Measurements from ENCODE around the gene SLC39A11.

SLC39A11 gene

GRCh38 chr17:72665852-72666851 is 426.3 kb downstream of the SLC39A11 start:
- no peaks in the 10 kb centered on the region for H3K36me3 ChIP-seq (ENCODE audit: control insufficient read depth in 4 of 4, insufficient read depth in 4 of 4, low read length in 3 of 4)
- H3K27ac ChIP-seq (ENCODE audit: insufficient read depth in 1 of 2, low read depth in 1 of 2, low read length in 2 of 2, poor library complexity in 1 of 2, severe bottlenecking in 2 of 2): no peak overlapping the region
- ChIA-PET POLR2A (no interaction called here), CTCF (interaction anchor here (1.3 kb wide), 1 partner anchor 19 kb away, joined by 3 read pairs; no protein-coding TSS in a partner anchor)
- peaks cover 0 to 5% (median 0%) of the 10 kb centered on the region in 4 experiments for H3K4me1 ChIP-seq (ENCODE audit: control extremely low read depth in 1 of 4, control insufficient read depth in 4 of 4, insufficient read depth in 4 of 4, low read length in 3 of 4)
- no peak for DNase-seq
- peaks cover 0 to 9% (median 0%) of the 10 kb centered on the region in 5 experiments for H3K9me3 ChIP-seq (ENCODE audit: control extremely low read depth in 1 of 5, control insufficient read depth in 4 of 5, insufficient read depth in 2 of 5, low read depth in 1 of 5, low read length in 4 of 5)
- H3K4me3 ChIP-seq (ENCODE audit: control insufficient read depth in 1 of 7, extremely low read depth in 1 of 7, insufficient read depth in 4 of 7, low read depth in 2 of 7, low read length in 6 of 7): no peak overlapping the region
- H3K27me3 ChIP-seq (replicated peaks in 2 of 5; ENCODE audit: control insufficient read depth in 4 of 5, insufficient read depth in 5 of 5, low read length in 4 of 5): no peaks in the 10 kb centered on the region
- WGBS (ENCODE audit: insufficient coverage): 98% methylated on average over 20 of the region's 20 CpGs

- Histone ChIP-seq H3K27ac (ENCODE audit: insufficient read depth in 1 of 2, low read depth in 1 of 2, low read length in 2 of 2, poor library complexity in 1 of 2, severe bottlenecking in 2 of 2) (no peak overlapping the region), H3K36me3 (ENCODE audit: control insufficient read depth in 4 of 4, insufficient read depth in 4 of 4, low read length in 3 of 4) (no peaks in the 10 kb centered on the region), H3K4me3 (ENCODE audit: control insufficient read depth in 1 of 7, extremely low read depth in 1 of 7, insufficient read depth in 4 of 7, low read depth in 2 of 7, low read length in 6 of 7) (no peak overlapping the region), H3K9me3 (ENCODE audit: control extremely low read depth in 1 of 5, control insufficient read depth in 4 of 5, insufficient read depth in 2 of 5, low read depth in 1 of 5, low read length in 4 of 5) (peaks cover 0 to 9% (median 0%) of the 10 kb centered on the region in 5 experiments), H3K27me3 (replicated peaks in 2 of 5; ENCODE audit: control insufficient read depth in 4 of 5, insufficient read depth in 5 of 5, low read length in 4 of 5) (no peaks in the 10 kb centered on the region), H3K4me1 (ENCODE audit: control extremely low read depth in 1 of 4, control insufficient read depth in 4 of 4, insufficient read depth in 4 of 4, low read length in 3 of 4) (no peaks in the 10 kb centered on the region)
- ChIA-PET CTCF (no interaction called here), POLR2A (no interaction called here)
- no CpG with 5 or more reads among the region's 1 CpG for WGBS (ENCODE audit: insufficient coverage)
- DNase-seq: no peak
Measured at GRCh38 chr17:72662827-72663190, 429.7 kb downstream of the SLC39A11 start.

GRCh38 chr17:72661945-72662826 is 430.3 kb downstream of the SLC39A11 start:
- peaks cover 0 to 9% (median 0%) of the 10 kb centered on the region in 5 experiments for H3K9me3 ChIP-seq (ENCODE audit: control extremely low read depth in 1 of 5, control insufficient read depth in 4 of 5, insufficient read depth in 2 of 5, low read depth in 1 of 5, low read length in 4 of 5)
- no peaks in the 10 kb centered on the region for H3K4me1 ChIP-seq (ENCODE audit: control extremely low read depth in 1 of 4, control insufficient read depth in 4 of 4, insufficient read depth in 4 of 4, low read length in 3 of 4)
- H3K4me3 ChIP-seq (ENCODE audit: control insufficient read depth in 1 of 7, extremely low read depth in 1 of 7, insufficient read depth in 4 of 7, low read depth in 2 of 7, low read length in 6 of 7): no peak overlapping the region
- POLR2A ChIA-PET: no interaction called here
- H3K27ac ChIP-seq (ENCODE audit: insufficient read depth in 1 of 2, low read depth in 1 of 2, low read length in 2 of 2, poor library complexity in 1 of 2, severe bottlenecking in 2 of 2): no peak overlapping the region
- no peaks in the 10 kb centered on the region for H3K27me3 ChIP-seq (replicated peaks in 2 of 5; ENCODE audit: control insufficient read depth in 4 of 5, insufficient read depth in 5 of 5, low read length in 4 of 5)
- WGBS (ENCODE audit: insufficient coverage): 100% methylated on average over 3 of the region's 3 CpGs
- no peaks in the 10 kb centered on the region for H3K36me3 ChIP-seq (ENCODE audit: control insufficient read depth in 4 of 4, insufficient read depth in 4 of 4, low read length in 3 of 4)
- DNase-seq: no peak
- CTCF ChIA-PET: no interaction called here

- WGBS (ENCODE audit: insufficient coverage): 96% methylated on average over 18 of the region's 21 CpGs
- H3K4me3 ChIP-seq (ENCODE audit: control insufficient read depth in 1 of 7, extremely low read depth in 1 of 7, insufficient read depth in 4 of 7, low read depth in 2 of 7, low read length in 6 of 7): no peak overlapping the region
- DNase-seq: no peak
- H3K4me1 ChIP-seq (ENCODE audit: control extremely low read depth in 1 of 4, control insufficient read depth in 4 of 4, insufficient read depth in 4 of 4, low read length in 3 of 4): no peaks in the 10 kb centered on the region
- ChIA-PET CTCF (interaction anchor here (1.1 kb wide), 1 partner anchor 27 kb away, joined by 3 read pairs; no protein-coding TSS in a partner anchor), POLR2A (no interaction called here)
- no peaks in the 10 kb centered on the region for H3K36me3 ChIP-seq (ENCODE audit: control insufficient read depth in 4 of 4, insufficient read depth in 4 of 4, low read length in 3 of 4)
- H3K27me3 ChIP-seq (replicated peaks in 2 of 5; ENCODE audit: control insufficient read depth in 4 of 5, insufficient read depth in 5 of 5, low read length in 4 of 5): no peaks in the 10 kb centered on the region
- peaks cover 0 to 9% (median 0%) of the 10 kb centered on the region in 5 experiments for H3K9me3 ChIP-seq (ENCODE audit: control extremely low read depth in 1 of 5, control insufficient read depth in 4 of 5, insufficient read depth in 2 of 5, low read depth in 1 of 5, low read length in 4 of 5)
- no peak overlapping the region for H3K27ac ChIP-seq (ENCODE audit: insufficient read depth in 1 of 2, low read depth in 1 of 2, low read length in 2 of 2, poor library complexity in 1 of 2, severe bottlenecking in 2 of 2)
Measured at GRCh38 chr17:72661116-72661944, 431.2 kb downstream of the SLC39A11 start.

GRCh38 chr17:72660274-72661115 is 432.0 kb downstream of the SLC39A11 start:
- Histone ChIP-seq H3K27ac (ENCODE audit: insufficient read depth in 1 of 2, low read depth in 1 of 2, low read length in 2 of 2, poor library complexity in 1 of 2, severe bottlenecking in 2 of 2) (no peak overlapping the region), H3K4me3 (ENCODE audit: control insufficient read depth in 1 of 7, extremely low read depth in 1 of 7, insufficient read depth in 4 of 7, low read depth in 2 of 7, low read length in 6 of 7) (no peak overlapping the region), H3K9me3 (ENCODE audit: control extremely low read depth in 1 of 5, control insufficient read depth in 4 of 5, insufficient read depth in 2 of 5, low read depth in 1 of 5, low read length in 4 of 5) (peaks cover 0 to 9% (median 0%) of the 10 kb centered on the region in 5 experiments), H3K4me1 (ENCODE audit: control extremely low read depth in 1 of 4, control insufficient read depth in 4 of 4, insufficient read depth in 4 of 4, low read length in 3 of 4) (no peaks in the 10 kb centered on the region), H3K36me3 (ENCODE audit: control insufficient read depth in 4 of 4, insufficient read depth in 4 of 4, low read length in 3 of 4) (no peaks in the 10 kb centered on the region), H3K27me3 (replicated peaks in 2 of 5; ENCODE audit: control insufficient read depth in 4 of 5, insufficient read depth in 5 of 5, low read length in 4 of 5) (no peaks in the 10 kb centered on the region)
- no peak for DNase-seq
- POLR2A ChIA-PET: no interaction called here
- CTCF ChIA-PET: interaction anchor here (1.1 kb wide), 1 partner anchor 27 kb away, joined by 3 read pairs; no protein-coding TSS in a partner anchor
- WGBS (ENCODE audit: insufficient coverage): 97% methylated on average over 16 of the region's 20 CpGs

- CTCF ChIA-PET: no interaction called here
Measured at GRCh38 chr17:72659811-72660210, 432.7 kb downstream of the SLC39A11 start.

More at GRCh38 chr17:72659811-72660210, 432.7 kb downstream of the SLC39A11 start:
- no peaks in the 10 kb centered on the region for H3K36me3 ChIP-seq (ENCODE audit: control insufficient read depth in 4 of 4, insufficient read depth in 4 of 4, low read length in 3 of 4)
- DNase-seq: no peak
- H3K27ac ChIP-seq (ENCODE audit: insufficient read depth in 1 of 2, low read depth in 1 of 2, low read length in 2 of 2, poor library complexity in 1 of 2, severe bottlenecking in 2 of 2): no peak overlapping the region
- H3K4me1 ChIP-seq (ENCODE audit: control extremely low read depth in 1 of 4, control insufficient read depth in 4 of 4, insufficient read depth in 4 of 4, low read length in 3 of 4): no peaks in the 10 kb centered on the region
- no peak overlapping the region for H3K4me3 ChIP-seq (ENCODE audit: control insufficient read depth in 1 of 7, extremely low read depth in 1 of 7, insufficient read depth in 4 of 7, low read depth in 2 of 7, low read length in 6 of 7)
- WGBS (ENCODE audit: insufficient coverage): 100% methylated on average over 4 of the region's 4 CpGs
- POLR2A ChIA-PET: no interaction called here
- H3K9me3 ChIP-seq (ENCODE audit: control extremely low read depth in 1 of 5, control insufficient read depth in 4 of 5, insufficient read depth in 2 of 5, low read depth in 1 of 5, low read length in 4 of 5): peaks cover 0 to 9% (median 0%) of the 10 kb centered on the region in 5 experiments
- no peaks in the 10 kb centered on the region for H3K27me3 ChIP-seq (replicated peaks in 2 of 5; ENCODE audit: control insufficient read depth in 4 of 5, insufficient read depth in 5 of 5, low read length in 4 of 5)
